GM12874 (cell line): ENCODE results near the gene TCP11L2.

Experiments used
- CTCF ChIP-seq: IDR thresholded peaks from 2 replicates; pipeline ENCODE4 v1.5.1; 2011; ENCODE audit warnings: low read depth, mild to moderate bottlenecking, control low read depth, low read length, moderate library complexity; ENCODE audit not compliant: insufficient read depth

TCP11L2 gene

GRCh38 chr12:106265116-106265515, 37.4 kb upstream of the TCP11L2 start:
- TF ChIP-seq CTCF: no peak

- no peak for TF ChIP-seq CTCF
Measured at GRCh38 chr12:106267535-106267934, 35.0 kb upstream of the TCP11L2 start.

- TF ChIP-seq CTCF: no peak
Measured at GRCh38 chr12:106269150-106269771, 33.3 kb upstream of the TCP11L2 start.

GRCh38 chr12:106271575-106272505, 30.7 kb upstream of the TCP11L2 start:
- TF ChIP-seq CTCF: no peak

GRCh38 chr12:106273491-106273890, 29.0 kb upstream of the TCP11L2 start:
- no peak for TF ChIP-seq CTCF

GRCh38 chr12:106274012-106274411, 28.5 kb upstream of the TCP11L2 start:
- no peak for TF ChIP-seq CTCF

- TF ChIP-seq CTCF: no peak
Measured at GRCh38 chr12:106274575-106275121, 27.9 kb upstream of the TCP11L2 start.
